Type B pancreatic cell (in vitro differentiated cells): ENCODE data around the gene MAEA. TPM values are rescaled to one million over a fixed set of nuclear protein-coding genes. Genes with fewer than 3 reads are reported as not detected.

Experiments
- DNase-seq: peaks from one replicate; pipeline ENCODE4 v3.0.0; 2021; ENCODE audit warnings: mixed read lengths; ENCODE audit not compliant: unreplicated experiment; ENCODE audit errors: extremely low spot score
- H3K27ac Mint-ChIP-seq: 2 replicates; pipeline ENCODE4 v1.8.0; 2021; ENCODE audit warnings: mild to moderate bottlenecking, mixed read lengths
- H3K27me3 Mint-ChIP-seq: 2 replicates; pipeline ENCODE4 v1.8.0; 2021; ENCODE audit warnings: mixed read lengths
- H3K36me3 Mint-ChIP-seq: 2 replicates; pipeline ENCODE4 v1.8.0; 2021; ENCODE audit warnings: mixed read lengths
- H3K4me1 Mint-ChIP-seq: one replicate; pipeline ENCODE4 v1.8.0; 2021; ENCODE audit warnings: mixed read lengths; ENCODE audit not compliant: unreplicated experiment
- H3K4me3 Mint-ChIP-seq: 2 replicates; pipeline ENCODE4 v1.8.0; 2021; ENCODE audit warnings: mild to moderate bottlenecking, mixed read lengths
- H3K9me3 Mint-ChIP-seq: 2 replicates; pipeline ENCODE4 v1.8.0; 2021; ENCODE audit warnings: mixed read lengths
- CTCF ChIP-seq: fragments of 200-600 bp; sonication (generic); conservative IDR thresholded peaks from 2 replicates; pipeline ENCODE4 v1.5.0; 2021; ENCODE audit warnings: antibody characterized with exemption, mild to moderate bottlenecking
- total RNA-seq: library from RNA; stranded (reverse); gene quantifications from 2 replicates; pipeline ENCODE4 v1.2.1, GENCODE V29; 2021; ENCODE audit warnings: low replicate concordance

The MAEA gene
- total RNA-seq, 1 donor from 2014 or later, result 81.5 TPM

GRCh38 chr4:1358421-1359143, 68.9 kb downstream of the MAEA start:
- no peak for TF ChIP-seq CTCF
- no peaks in the 10 kb centered on the region for H3K36me3 Mint-ChIP-seq
- no peak overlapping the region for H3K4me3 Mint-ChIP-seq
- H3K27ac Mint-ChIP-seq, result no peak overlapping the region
- H3K9me3 Mint-ChIP-seq, result no peaks in the 10 kb centered on the region
- DNase-seq, result no peak
- no peaks in the 10 kb centered on the region for H3K27me3 Mint-ChIP-seq
- peaks cover 4% of the 10 kb centered on the region for H3K4me1 Mint-ChIP-seq

GRCh38 chr4:1359144-1359501, 69.4 kb downstream of the MAEA start:
- Mint-ChIP-seq H3K4me3 (no peak overlapping the region), H3K9me3 (no peaks in the 10 kb centered on the region), H3K27me3 (no peaks in the 10 kb centered on the region), H3K36me3 (no peaks in the 10 kb centered on the region), H3K4me1 (peaks cover 4% of the 10 kb centered on the region), H3K27ac (no peak overlapping the region)
- DNase-seq, result no peak
- no peak for TF ChIP-seq CTCF

DNA sequence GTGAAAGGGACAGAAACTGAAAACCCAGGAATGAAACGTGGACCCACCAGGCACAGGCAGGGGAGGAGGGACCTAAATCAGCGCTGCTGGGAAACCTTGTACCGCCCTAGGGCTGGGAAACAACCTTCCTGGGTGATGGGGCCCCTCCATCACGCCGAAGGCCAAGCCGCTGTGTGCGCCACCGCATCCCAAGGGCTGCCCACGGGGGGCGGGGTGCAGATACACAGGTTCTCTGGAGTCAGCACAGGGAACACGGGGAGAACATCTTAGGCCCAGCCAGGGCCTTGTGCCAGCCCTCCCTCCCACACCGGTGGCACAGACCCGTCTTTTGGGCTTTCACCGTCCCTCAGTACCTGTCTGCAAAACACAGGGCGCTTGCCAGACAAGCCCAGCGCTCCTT, 70.3 kb downstream of the MAEA start:
- Mint-ChIP-seq H3K36me3 (no peaks in the 10 kb centered on the region), H3K9me3 (no peaks in the 10 kb centered on the region), H3K27ac (no peak overlapping the region), H3K27me3 (no peaks in the 10 kb centered on the region), H3K4me3 (no peak overlapping the region), H3K4me1 (peaks cover 4% of the 10 kb centered on the region)
- DNase-seq, result no peak
- no peak for TF ChIP-seq CTCF

- Mint-ChIP-seq H3K4me3 (no peak overlapping the region), H3K4me1 (peaks cover 4% of the 10 kb centered on the region), H3K27ac (no peak overlapping the region), H3K36me3 (no peaks in the 10 kb centered on the region), H3K9me3 (no peaks in the 10 kb centered on the region), H3K27me3 (no peaks in the 10 kb centered on the region)
- DNase-seq, result no peak
- no peak for TF ChIP-seq CTCF
These were observed 71.0 kb downstream of the MAEA start for GRCh38 chr4:1360423-1361283.

DNA sequence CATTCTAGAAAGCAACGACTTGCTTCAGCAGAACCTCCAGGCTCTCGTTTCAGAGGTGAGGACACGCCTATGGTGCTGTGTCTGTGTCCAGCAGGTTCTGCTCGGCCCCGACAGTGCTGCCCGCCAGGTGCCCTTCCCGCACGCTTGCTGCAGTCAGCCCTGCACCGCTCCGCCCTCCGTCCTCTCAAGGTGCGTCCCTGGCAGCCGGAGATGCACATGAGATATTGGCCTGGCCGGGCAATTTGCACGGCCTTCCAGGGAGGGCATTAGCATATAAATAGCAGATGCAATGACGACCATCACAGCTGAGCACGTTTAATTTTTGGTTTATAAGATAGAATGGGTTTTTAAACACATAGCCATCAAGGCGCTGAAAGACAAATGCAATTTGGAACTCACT, 71.7 kb downstream of the MAEA start:
- Mint-ChIP-seq H3K36me3 (no peaks in the 10 kb centered on the region), H3K27me3 (no peaks in the 10 kb centered on the region), H3K9me3 (no peaks in the 10 kb centered on the region), H3K27ac (no peak overlapping the region), H3K4me1 (peaks cover under 1% of the 10 kb centered on the region), H3K4me3 (no peak overlapping the region)
- no peak for TF ChIP-seq CTCF
- no peak for DNase-seq
